ENCODE results near the gene TIGIT.

TIGIT gene

GRCh38 chr3:114356525-114356924 is 62.7 kb downstream of the TIGIT start:
- no peak for DNase-seq

Data from KG1 (cell line).